Putamen (tissue), 1 donor: ENCODE measurements around the gene CCDC71L.

Experiments used
- DNase-seq: peaks from one replicate; pipeline ENCODE4 v3.0.0-alpha.2; 2016; ENCODE audit warnings: low spot score

CCDC71L gene

DNA sequence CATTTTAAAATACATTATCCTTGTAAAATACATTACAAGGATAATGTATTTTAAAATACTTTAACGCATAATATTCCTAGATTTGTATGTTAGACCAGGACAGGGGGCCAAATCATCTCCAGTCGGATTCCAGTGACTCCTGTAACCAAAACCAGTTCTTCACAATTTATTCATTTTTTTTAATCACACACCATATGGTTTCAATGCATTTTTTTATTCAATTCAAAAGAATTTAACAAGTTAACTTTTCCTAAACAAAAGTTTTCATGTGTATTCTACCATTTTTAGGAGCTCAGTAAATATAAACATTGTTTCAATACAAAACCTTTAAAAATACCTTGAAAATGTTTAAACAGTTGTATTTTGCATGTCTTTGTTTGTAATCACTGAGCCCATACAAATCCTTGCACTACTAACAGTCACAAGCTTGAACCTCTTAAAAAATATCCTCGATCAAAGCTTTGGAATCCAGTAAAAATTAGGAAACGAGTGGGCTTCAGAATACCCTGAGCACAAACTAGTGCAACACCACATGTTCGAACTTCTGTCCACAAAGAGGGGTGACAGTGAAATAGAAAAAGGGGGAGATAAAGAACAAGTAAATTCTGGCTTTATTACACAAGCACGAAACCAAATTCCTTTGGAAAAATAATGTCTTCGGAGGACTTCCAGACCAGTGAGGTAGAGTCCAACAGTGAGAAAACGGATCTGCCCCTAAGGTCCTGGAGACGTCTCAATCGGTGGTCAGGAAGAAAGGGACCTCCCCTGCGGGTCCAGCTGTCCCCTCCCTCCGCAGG is 1.6 kb downstream of the CCDC71L start:
- DNase-seq: no peak

GRCh38 chr7:106658316-106659165 is 2.4 kb downstream of the CCDC71L start:
- DNase-seq: no peak

GRCh38 chr7:106657085-106657991 is 3.6 kb downstream of the CCDC71L start:
- no peak for DNase-seq

DNA sequence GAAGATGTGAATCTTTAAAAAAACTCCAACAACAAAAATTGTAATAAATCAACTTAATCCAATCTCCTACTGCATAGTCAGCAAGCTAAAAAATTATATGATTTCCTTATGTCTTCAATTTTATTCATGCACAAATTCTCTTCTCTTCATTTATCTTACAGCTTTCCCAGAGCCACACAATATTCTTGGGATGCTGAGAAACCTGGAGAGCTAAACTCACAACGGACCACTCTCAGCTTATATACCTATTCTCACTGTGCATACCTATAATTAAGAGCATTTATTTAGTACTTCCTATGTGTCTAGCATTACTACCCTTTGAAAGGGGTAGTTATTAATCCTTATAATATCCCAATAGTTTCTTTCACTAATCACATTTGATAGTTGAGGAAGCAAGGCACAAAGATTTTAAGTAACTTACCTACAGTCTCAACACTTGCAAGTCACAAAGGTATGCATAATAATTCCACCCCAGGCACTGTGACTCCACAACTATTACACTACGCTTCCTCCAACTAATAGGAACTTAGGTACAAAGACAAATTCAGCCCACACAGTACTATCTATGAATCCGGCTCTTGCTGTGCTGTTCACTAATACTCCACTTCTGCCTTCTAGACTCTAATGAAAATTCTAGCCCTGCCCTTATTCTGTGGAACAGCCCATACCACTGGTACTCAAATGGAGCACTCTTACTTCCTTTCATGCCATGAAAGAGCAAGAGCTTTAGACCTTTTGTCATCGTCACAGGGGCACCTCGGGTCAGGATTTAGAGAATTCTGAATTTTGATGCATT is 5.1 kb downstream of the CCDC71L start:
- DNase-seq: no peak

- no peak for DNase-seq
Measured at GRCh38 chr7:106653488-106653887, 7.5 kb downstream of the CCDC71L start.

GRCh38 chr7:106652909-106653308 is 8.0 kb downstream of the CCDC71L start:
- DNase-seq: no peak

GRCh38 chr7:106652092-106652491 is 8.9 kb downstream of the CCDC71L start:
- no peak for DNase-seq

GRCh38 chr7:106646256-106646655 is 14.7 kb downstream of the CCDC71L start:
- DNase-seq: no peak

- DNase-seq: peak; percentile 10
Measured at GRCh38 chr7:106644999-106645398, 16.0 kb downstream of the CCDC71L start.

DNA sequence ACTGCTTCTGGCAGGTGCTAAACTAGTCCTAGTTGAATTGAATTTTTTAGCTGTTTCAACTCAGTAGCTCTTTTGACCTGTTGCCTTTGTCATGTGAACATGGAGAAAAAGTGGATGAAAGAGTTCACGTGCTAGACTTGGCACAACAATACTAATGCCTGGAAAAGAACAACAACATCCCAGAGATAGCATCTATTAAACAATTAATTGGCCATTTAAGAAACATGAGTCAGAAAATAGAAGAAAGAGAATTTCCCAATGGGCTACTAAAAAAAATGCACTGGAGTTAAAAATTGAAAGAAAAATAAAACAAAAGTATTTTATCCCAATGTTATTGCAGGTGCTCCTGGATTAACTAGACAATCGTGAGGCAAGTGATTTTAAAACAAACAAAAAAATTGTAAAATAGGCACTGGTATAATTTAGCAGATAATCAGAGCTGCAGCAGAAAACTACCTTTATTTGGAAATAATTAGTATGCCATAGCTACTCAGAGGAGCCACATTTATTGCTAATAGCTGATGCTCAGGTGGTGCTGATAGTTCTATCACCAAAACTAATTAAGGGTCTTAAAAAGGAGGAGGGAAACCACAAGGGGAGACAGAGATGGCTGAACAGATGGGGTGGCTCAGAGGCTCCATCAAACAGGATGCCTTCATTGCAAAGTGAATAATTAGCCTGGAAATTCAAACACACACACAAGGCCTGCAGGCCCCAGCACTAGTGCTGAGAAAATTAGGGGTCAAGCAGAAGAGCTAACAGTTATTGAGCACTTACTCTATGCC is 17.6 kb downstream of the CCDC71L start:
- DNase-seq: no peak

DNA sequence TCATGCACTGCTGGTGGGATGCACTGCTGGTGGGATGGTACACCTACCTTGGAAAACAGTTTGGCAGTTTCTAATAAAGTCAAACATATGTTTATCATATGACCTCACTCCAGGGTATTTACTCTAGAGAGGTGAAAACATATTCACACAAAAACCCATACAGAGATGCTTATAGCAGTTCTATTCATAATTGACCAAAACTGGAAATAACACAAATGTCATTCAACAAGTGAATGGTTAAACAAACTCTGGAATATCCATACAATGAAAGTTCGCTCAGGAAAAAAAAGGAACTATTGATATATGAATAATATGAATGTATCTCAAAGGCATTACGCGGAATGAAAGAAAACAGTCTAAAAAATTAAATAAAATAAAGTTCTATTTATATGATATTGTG is 19.5 kb downstream of the CCDC71L start:
- no peak for DNase-seq

DNA sequence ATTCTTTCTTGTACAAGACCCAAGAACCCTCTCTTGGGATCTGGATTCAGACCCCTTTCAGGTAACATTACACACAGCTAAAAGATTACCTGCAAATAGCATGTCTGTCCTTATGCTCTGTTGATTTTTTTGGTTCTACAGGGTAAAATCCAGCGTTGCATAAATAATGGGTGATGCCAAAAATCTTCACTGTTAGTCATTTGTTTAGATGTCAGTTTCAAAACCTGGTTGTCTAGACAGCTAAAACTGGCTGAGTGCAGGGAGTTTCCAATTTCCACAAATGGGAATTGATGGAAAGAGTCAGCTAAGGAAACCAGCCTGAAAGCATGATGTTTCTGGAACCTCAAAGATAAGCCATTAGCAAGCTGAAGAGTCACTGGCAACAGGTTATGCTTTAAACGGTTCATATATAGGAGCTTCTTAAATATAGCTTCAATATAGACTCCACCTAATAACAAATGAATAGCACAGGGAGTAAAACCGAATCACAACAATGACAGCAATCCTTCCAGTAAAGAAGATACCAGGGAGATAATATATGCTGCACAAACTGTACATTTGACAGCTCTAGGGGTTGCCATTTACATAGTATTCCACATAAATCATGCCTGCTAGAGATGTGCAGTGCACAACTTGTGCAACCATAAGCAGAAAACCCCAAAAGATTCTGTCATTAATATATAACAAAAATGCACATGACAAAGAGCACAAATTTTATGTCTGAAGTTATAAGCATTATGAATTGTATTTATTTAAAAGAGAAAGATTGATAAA is 20.4 kb downstream of the CCDC71L start:
- DNase-seq: no peak

GRCh38 chr7:106639476-106640334 is 21.3 kb downstream of the CCDC71L start:
- DNase-seq: no peak

- DNase-seq: no peak
Measured at GRCh38 chr7:106635411-106635810, 25.5 kb downstream of the CCDC71L start.

GRCh38 chr7:106634958-106635357 is 26.0 kb downstream of the CCDC71L start:
- no peak for DNase-seq

- no peak for DNase-seq
Measured at GRCh38 chr7:106630648-106631047, 30.3 kb downstream of the CCDC71L start.

DNA sequence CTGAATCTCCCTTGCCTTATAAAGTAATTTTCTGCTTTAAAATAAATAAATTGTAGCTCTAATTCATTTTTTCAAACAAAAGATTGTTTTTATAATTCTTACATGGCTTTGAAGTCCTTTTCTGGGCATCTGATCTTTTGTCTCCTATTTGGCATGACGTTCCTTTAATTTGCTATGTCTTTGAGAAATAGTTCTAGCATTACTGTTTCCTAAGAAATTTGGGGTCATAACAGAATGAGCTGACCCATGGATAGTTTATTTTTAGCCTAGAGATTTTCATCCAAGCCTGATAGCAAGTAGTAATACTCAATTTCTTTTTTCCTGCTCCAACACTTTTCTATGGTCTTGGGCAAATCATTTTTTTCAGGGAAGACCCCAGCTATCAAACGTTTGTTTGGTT is 31.4 kb downstream of the CCDC71L start:
- DNase-seq: no peak

DNA sequence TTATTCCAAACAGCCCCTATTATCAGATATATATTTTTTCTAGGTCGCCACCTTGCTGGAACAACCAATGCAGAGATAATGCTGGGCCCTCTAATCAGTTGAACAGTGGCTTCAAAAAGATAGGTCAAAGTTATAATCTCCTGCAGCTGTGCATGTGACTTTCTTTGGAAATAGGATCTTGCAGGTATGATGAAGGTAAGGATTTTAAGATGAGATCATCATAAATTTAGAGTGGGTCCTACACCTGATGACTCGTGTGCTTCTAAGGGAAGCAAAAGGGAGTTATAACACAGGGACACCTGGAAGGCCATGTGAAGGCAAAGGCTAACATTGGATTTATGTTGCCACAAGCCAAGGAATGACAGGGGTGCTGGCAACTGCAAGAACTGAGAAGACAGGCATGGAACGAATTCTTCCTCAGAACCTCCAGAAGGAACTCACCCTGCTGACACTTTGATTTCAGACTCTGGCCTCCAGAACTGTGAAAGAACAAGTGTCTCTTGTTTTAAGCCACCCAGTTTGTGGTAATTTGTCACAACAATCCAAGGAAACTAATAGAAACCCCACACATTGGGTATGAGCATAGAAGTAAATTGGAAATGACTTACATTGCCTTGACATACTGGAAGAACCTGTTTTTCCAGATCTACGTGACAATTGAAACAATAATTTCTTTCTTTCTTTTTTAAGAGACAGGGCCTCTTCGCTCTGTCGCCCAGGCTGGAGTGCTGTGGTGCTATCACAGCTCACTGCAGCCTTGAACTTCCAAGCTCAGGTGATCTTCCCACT is 34.4 kb downstream of the CCDC71L start:
- DNase-seq: no peak
